ENCODE data around the gene NAT9. TPM values are rescaled to one million over a fixed set of nuclear protein-coding genes. Genes with fewer than 3 reads are reported as not detected.

The NAT9 gene
- total RNA-seq, 1 experiment from 2014 or later = 61.0 TPM

DNA sequence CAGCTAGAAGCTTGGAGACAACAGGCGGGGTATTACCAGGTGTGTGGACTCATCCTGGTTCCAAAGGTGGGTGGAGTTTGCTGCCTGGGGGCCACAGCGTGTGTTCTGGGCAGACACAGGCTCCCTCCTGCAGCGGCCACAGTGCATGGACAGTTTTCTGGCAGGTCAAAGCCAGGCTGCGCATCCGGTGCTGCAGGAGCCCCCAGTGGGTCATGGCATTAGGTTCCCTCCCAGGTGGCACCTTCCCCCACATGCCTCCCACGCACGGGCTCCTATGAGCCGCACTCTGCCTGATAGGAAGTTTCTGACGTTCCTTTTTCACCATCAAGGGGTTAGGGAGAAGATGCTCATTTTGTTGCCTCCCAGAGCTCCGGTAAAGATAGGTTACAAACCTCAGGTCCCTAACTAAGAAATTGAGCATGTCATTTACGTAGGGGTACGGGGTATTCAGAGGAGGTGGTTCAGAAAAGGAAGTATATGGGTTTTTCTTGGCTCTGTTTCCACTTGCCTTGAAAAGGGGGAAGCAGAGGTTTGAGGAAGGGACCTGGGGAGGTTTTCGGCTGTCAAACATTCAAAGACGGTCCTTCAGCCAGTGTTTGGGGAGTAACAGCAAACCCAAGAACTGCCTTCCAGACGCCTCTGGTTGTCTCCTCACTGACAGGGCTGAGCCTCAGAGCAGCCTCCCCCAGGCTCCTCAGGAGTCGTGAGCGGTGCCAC is 32.7 kb upstream of the NAT9 start:
- DNase-seq (ENCODE audit: low read depth, low spot score) = no peak
- in situ Hi-C loops (cut with HindIII; ENCODE audit: low pct_unique_long_range_greater_than_20kb, low sequenced_read_pairs) = no loop called here

GRCh38 chr17:74807925-74808324 is 31.8 kb upstream of the NAT9 start:
- in situ Hi-C loops (cut with HindIII; ENCODE audit: low pct_unique_long_range_greater_than_20kb, low sequenced_read_pairs) = no loop called here
- DNase-seq (ENCODE audit: low read depth, low spot score) = no peak

DNA sequence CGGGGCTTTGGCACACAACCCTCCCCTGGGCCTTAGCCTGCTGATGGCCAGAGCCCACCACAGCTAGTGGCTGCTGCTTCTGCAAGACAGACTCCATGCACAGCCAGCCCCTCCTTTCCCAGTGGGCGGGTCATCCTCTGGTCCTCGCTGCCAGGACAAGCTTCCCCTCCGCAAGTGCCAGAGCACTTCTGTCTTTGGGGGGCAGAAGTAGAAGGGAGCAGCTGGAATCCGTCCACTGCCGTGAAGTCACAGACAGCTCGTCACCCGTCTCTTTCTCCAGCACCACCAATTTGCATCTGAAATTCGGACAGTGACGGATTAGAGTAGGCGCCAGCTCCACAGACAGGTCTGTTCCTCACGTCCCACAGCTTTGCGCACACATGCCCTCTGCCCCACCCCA is 31.3 kb upstream of the NAT9 start:
- no peak for DNase-seq (ENCODE audit: low read depth, low spot score)
- in situ Hi-C loops (cut with HindIII; ENCODE audit: low pct_unique_long_range_greater_than_20kb, low sequenced_read_pairs) = no loop called here

DNA sequence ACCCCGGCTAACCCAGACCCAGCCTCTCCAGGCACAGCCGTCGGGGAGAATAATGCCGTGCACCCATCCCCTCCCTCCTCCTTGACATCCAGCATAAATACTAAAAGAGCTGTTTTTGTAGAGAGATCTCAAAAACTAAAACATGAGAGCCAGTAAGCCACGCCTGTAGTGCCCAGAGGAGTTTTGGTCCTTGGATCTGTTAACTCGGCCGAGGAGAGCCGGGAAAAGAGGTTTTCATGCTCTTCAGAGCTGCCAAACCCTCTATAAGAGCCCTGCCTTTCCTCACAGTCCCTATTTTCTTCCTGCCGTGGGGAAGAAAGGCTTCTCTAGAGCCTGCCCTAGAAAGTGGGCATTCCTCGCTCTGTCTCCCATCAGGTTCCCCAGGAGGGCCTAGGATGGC is 30.2 kb upstream of the NAT9 start:
- no peak for DNase-seq (ENCODE audit: low read depth, low spot score)
- in situ Hi-C loops (cut with HindIII; ENCODE audit: low pct_unique_long_range_greater_than_20kb, low sequenced_read_pairs) = no loop called here

GRCh38 chr17:74805591-74805991 is 29.4 kb upstream of the NAT9 start:
- DNase-seq (ENCODE audit: low read depth, low spot score) = peak; percentile 28
- in situ Hi-C loops (cut with HindIII; ENCODE audit: low pct_unique_long_range_greater_than_20kb, low sequenced_read_pairs) = no loop called here

GRCh38 chr17:74804683-74805082 is 28.5 kb upstream of the NAT9 start:
- no peak for DNase-seq (ENCODE audit: low read depth, low spot score)
- in situ Hi-C loops (cut with HindIII; ENCODE audit: low pct_unique_long_range_greater_than_20kb, low sequenced_read_pairs) = no loop called here

DNA sequence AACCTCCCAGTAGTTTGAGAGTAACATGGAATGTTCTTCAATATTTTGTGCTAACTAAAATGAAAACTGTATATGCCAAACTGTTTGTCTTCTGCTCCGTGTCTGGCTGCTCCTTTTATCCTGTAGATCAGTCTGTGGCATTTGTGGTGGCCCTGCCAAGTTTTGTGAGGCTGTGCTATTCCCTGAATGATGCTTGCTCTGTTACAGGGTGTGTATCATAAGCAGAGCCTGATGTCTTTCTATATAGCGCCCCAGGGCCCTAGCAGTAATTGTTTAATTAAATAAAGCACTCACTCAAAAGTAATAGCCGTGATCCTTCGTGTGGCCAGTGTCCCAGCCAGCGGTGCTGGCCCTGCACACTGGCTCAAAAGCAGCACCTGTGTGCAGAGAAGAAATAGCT is 27.8 kb upstream of the NAT9 start:
- in situ Hi-C loops (cut with HindIII; ENCODE audit: low pct_unique_long_range_greater_than_20kb, low sequenced_read_pairs) = no loop called here
- DNase-seq (ENCODE audit: low read depth, low spot score) = no peak

- no peak for DNase-seq (ENCODE audit: low read depth, low spot score)
- in situ Hi-C loops (cut with HindIII; ENCODE audit: low pct_unique_long_range_greater_than_20kb, low sequenced_read_pairs) = no loop called here
Observed at GRCh38 chr17:74803388-74803930, 27.3 kb upstream of the NAT9 start.

GRCh38 chr17:74801896-74802295 is 25.8 kb upstream of the NAT9 start:
- no peak for DNase-seq (ENCODE audit: low read depth, low spot score)
- in situ Hi-C loops (cut with HindIII; ENCODE audit: low pct_unique_long_range_greater_than_20kb, low sequenced_read_pairs) = no loop called here

DNA sequence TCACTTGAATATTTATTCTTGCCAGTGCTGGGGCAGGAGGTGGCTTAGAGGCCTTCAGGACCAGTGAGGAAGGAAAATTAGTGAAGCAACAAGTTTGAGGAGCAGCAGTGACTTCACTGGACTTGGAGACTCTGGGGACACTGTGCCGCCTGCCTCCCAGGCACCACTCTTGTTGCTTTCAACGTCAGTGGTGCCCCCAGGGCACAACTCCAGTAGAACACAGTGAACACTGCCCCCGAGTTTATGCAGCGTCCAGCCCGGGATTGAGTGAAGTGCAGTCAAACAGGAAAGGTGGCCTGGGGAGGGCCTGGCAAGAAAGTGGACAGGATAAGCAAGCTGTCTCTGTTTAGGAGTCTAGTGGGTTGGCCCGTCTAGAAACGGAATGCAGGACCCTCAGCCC is 24.4 kb upstream of the NAT9 start:
- no peak for DNase-seq (ENCODE audit: low read depth, low spot score)
- in situ Hi-C loops (cut with HindIII; ENCODE audit: low pct_unique_long_range_greater_than_20kb, low sequenced_read_pairs) = no loop called here

GRCh38 chr17:74799097-74799496 is 23.0 kb upstream of the NAT9 start:
- DNase-seq (ENCODE audit: low read depth, low spot score) = no peak
- in situ Hi-C loops (cut with HindIII; ENCODE audit: low pct_unique_long_range_greater_than_20kb, low sequenced_read_pairs) = no loop called here

GRCh38 chr17:74798239-74798707 is 22.1 kb upstream of the NAT9 start:
- in situ Hi-C loops (cut with HindIII; ENCODE audit: low pct_unique_long_range_greater_than_20kb, low sequenced_read_pairs) = no loop called here
- DNase-seq (ENCODE audit: low read depth, low spot score) = no peak

GRCh38 chr17:74797824-74798223 is 21.7 kb upstream of the NAT9 start:
- in situ Hi-C loops (cut with HindIII; ENCODE audit: low pct_unique_long_range_greater_than_20kb, low sequenced_read_pairs) = no loop called here
- no peak for DNase-seq (ENCODE audit: low read depth, low spot score)

DNA sequence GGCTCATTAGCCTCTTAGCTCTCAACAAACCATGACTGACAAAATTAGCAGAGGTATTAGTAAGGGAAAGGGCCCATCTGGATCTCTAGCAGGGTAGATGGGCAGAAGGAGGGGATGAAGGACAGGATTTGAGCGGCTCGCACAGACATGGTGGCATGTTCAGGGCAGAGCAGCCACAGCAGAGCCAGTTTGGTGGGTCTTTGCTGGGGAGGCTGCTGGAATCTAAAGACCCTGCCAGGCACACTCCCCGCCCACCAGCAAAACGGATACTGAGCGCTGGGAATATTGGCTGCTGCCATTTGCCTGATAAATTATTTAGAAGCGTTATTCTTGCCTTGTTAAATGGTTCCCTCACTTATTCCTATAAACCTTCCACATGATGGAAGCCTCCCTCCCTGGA is 20.7 kb upstream of the NAT9 start:
- no peak for DNase-seq (ENCODE audit: low read depth, low spot score)
- in situ Hi-C loops (cut with HindIII; ENCODE audit: low pct_unique_long_range_greater_than_20kb, low sequenced_read_pairs) = no loop called here

DNA sequence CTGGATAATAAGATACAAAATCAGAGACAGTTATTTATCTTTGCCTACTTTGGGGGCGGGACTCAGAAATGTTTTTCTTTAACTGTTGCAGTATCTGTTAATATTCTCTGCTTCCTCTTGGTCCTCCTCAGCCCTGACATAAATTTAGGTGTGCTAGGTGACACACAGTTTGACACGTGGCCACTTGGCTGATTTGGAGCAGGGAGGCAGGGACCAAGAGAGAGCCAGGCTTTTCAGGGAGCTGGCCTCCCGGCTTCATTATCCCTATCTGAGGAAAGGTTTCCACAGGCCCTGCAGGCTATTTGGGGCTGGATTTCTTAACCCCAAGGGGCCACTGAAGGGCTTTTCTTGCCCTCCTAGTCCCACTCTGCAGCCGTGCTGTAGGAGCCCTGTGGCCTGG is 20.1 kb upstream of the NAT9 start:
- no peak for DNase-seq (ENCODE audit: low read depth, low spot score)
- in situ Hi-C loops (cut with HindIII; ENCODE audit: low pct_unique_long_range_greater_than_20kb, low sequenced_read_pairs) = no loop called here

- DNase-seq (ENCODE audit: low read depth, low spot score) = no peak
- in situ Hi-C loops (cut with HindIII; ENCODE audit: low pct_unique_long_range_greater_than_20kb, low sequenced_read_pairs) = no loop called here
Observed at GRCh38 chr17:74795327-74796020, 19.3 kb upstream of the NAT9 start.

- no peak for DNase-seq (ENCODE audit: low read depth, low spot score)
- in situ Hi-C loops (cut with HindIII; ENCODE audit: low pct_unique_long_range_greater_than_20kb, low sequenced_read_pairs) = no loop called here
Observed at GRCh38 chr17:74792586-74793105, 16.5 kb upstream of the NAT9 start.

DNA sequence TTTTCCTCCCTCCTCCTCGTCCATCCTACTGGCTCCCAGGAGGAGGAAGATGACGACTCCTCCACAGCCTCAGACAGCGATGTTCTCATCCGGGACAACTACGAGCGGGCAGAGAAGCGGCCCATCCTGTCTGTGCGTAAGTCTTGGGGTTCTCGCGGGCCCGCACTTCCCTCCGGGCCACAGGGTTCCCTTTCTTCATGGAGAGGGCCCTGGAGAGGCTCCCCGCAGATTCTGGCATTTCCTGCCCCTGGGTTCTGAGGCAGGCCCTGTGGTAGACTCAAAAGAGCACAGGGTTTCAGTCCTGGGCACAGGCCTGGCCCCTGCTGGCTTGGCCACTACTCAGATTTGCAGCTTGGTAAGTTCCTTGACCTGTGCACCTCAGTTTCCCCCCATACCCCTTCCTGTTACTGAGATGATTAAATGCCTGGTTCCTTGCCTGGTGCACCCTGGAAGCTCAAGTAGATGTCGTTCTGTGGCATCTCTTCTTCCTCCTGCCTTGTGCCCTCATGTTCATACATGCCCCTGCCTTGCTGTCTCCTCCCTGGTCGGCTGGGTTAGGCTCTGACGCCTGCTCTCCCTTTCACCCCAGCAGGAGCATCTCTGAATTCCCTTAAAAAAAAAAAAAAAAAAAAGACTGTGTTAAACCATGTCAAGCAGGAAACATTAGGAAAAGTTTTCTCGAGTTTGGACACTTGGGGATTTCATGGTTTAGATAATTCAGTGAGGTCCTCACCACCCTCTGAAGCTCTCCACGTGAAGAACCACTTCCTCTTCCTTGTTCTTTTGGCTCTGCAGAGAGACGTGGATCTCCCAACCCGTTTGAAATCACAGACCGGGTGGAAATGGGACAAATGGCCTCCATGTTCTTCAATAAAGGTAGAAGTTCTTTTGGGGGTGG is 14.3 kb upstream of the NAT9 start:
- in situ Hi-C loops (cut with HindIII; ENCODE audit: low pct_unique_long_range_greater_than_20kb, low sequenced_read_pairs) = no loop called here
- no peak for DNase-seq (ENCODE audit: low read depth, low spot score)

Measured in SK-MEL-5 (cell line).